SU-DHL-6 (cell line): Measurements from ENCODE around the gene SENP6.

Source experiments
- H2AFZ ChIP-seq: fragments of 200-600 bp; sonication (generic); 2 replicates; pipeline ENCODE4 v1.6.1; 2014; ENCODE audit warnings: low read depth, mild to moderate bottlenecking, moderate library complexity, mixed read lengths, antibody characterized with exemption, low read length; ENCODE audit not compliant: severe bottlenecking
- H3F3A ChIP-seq: fragments of 200-600 bp; shearing (Covaris generic); 2 replicates; pipeline ENCODE4 v1.6.0; 2016; ENCODE audit warnings: antibody characterized with exemption, mild to moderate bottlenecking; ENCODE audit not compliant: insufficient read depth
- H3K27ac ChIP-seq: fragments of 200-600 bp; sonication (generic); 2 replicates; pipeline ENCODE4 v1.5.1; 2016; ENCODE audit warnings: low read depth, mild to moderate bottlenecking, low read length, moderate library complexity, mixed read lengths
- H3K27me3 ChIP-seq: fragments of 200-600 bp; sonication (generic), shearing (Covaris generic); 2 replicates; pipeline ENCODE4 v1.6.0; 2014; ENCODE audit warnings: mild to moderate bottlenecking, low read length
- H3K36me3 ChIP-seq: fragments of 200-600 bp; sonication (generic); 2 replicates; pipeline ENCODE4 v1.6.1; 2014; ENCODE audit warnings: mild to moderate bottlenecking, low read length, mixed read lengths
- H3K4me2 ChIP-seq: fragments of 300-600, 200-600 bp; shearing (Covaris generic), sonication (generic); 2 replicates; pipeline ENCODE4 v1.6.0; 2014; ENCODE audit warnings: low read length, low read depth, mild to moderate bottlenecking; ENCODE audit not compliant: poor library complexity, severe bottlenecking
- H3K4me3 ChIP-seq: fragments of 200-600 bp; sonication (generic); 2 replicates; pipeline ENCODE4 v1.5.1; 2014; ENCODE audit warnings: antibody characterized with exemption, low read length, mild to moderate bottlenecking, mixed read lengths; ENCODE audit not compliant: insufficient read depth, poor library complexity, severe bottlenecking
- H3K79me2 ChIP-seq: fragments of 200-600 bp; sonication (generic); 2 replicates; pipeline ENCODE4 v1.6.1; 2014; ENCODE audit warnings: mild to moderate bottlenecking, low read length, moderate library complexity; ENCODE audit not compliant: insufficient read depth
- H3K9ac ChIP-seq: fragments of 200-600 bp; sonication (generic); 2 replicates; pipeline ENCODE4 v1.7.0; 2014; ENCODE audit warnings: mild to moderate bottlenecking, low read length
- H3K9me2 ChIP-seq: fragments of 200-600 bp; sonication (generic); replicated peaks from 2 replicates; pipeline ENCODE4 v1.6.1; 2014; ENCODE audit warnings: low read length; ENCODE audit not compliant: insufficient read depth
- H3K9me3 ChIP-seq: fragments of 200-600 bp; sonication (generic); 2 replicates; pipeline ENCODE4 v1.6.1; 2014; ENCODE audit warnings: low read length, mixed read lengths; ENCODE audit not compliant: insufficient read depth
- H4K20me1 ChIP-seq: fragments of 200-600 bp; sonication (generic); 2 replicates; pipeline ENCODE4 v1.6.1; 2014; ENCODE audit warnings: low read depth, mild to moderate bottlenecking, antibody characterized with exemption, low read length, moderate library complexity, mixed read lengths
- EZH2phosphoT487 ChIP-seq: fragments of 200-600 bp; sonication (generic), shearing (Covaris generic); conservative IDR thresholded peaks from 2 replicates; pipeline ENCODE4 v1.6.1; 2018; ENCODE audit warnings: mild to moderate bottlenecking, antibody characterized with exemption, low read length, moderate library complexity, mixed read lengths
- TF ChIP-seq, protein P1 (sequence below): fragments of 200-600 bp; sonication (generic); IDR thresholded peaks from one replicate; pipeline ENCODE4 v1.5.1; 2017; ENCODE audit warnings: antibody characterized with exemption, mild to moderate bottlenecking, low read length, moderate library complexity; ENCODE audit not compliant: insufficient read depth, poor library complexity, severe bottlenecking

Gene SENP6, protein sequence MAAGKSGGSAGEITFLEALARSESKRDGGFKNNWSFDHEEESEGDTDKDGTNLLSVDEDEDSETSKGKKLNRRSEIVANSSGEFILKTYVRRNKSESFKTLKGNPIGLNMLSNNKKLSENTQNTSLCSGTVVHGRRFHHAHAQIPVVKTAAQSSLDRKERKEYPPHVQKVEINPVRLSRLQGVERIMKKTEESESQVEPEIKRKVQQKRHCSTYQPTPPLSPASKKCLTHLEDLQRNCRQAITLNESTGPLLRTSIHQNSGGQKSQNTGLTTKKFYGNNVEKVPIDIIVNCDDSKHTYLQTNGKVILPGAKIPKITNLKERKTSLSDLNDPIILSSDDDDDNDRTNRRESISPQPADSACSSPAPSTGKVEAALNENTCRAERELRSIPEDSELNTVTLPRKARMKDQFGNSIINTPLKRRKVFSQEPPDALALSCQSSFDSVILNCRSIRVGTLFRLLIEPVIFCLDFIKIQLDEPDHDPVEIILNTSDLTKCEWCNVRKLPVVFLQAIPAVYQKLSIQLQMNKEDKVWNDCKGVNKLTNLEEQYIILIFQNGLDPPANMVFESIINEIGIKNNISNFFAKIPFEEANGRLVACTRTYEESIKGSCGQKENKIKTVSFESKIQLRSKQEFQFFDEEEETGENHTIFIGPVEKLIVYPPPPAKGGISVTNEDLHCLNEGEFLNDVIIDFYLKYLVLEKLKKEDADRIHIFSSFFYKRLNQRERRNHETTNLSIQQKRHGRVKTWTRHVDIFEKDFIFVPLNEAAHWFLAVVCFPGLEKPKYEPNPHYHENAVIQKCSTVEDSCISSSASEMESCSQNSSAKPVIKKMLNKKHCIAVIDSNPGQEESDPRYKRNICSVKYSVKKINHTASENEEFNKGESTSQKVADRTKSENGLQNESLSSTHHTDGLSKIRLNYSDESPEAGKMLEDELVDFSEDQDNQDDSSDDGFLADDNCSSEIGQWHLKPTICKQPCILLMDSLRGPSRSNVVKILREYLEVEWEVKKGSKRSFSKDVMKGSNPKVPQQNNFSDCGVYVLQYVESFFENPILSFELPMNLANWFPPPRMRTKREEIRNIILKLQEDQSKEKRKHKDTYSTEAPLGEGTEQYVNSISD

DNA sequence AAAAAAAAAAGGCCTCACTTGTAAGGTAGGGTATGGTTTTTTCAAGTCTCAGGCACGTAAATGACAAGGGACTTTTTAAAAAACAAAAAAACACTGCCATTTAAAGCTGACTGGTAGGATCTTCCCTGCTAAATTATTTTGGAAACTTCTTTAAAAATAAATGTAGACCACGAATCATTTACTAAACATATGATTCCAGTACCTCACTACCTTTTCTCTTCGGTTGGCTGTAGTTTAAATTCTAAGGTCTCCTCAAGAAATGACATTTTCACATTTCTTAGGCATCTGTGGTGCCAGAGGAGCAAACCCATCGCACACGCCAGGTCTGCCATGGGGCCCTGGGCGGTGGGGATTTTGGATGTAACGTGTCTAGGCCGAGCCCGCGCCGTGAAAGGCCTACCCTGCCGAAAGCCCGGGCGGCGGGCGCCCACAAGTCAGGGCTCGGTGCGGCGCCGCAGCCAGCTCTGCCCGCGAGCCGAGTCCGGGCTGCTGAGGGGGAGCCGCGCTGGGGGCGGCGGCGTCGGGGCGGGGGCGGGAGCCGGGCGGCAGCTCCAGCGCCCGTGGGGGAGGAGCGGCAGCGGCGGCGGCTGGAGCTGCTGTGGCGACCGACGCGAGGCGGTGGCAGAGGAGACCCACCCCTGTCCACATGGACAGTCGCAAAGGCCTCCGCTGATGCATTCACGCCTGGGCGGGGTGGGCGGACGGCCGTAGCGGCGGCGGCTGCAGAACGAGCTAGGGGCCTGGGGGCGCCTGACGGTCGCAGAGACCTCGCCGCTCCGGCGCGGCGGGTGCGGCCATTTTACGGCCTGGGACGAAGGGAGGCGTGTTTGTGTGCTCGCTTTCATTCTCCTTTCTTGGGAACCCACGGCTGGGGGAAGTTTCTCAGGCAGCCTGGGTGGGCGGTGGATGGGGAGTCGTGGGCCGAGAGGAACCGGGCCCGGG is at the start of gene SENP6:
Gene SENP6 (plus strand): TSS at position 577 of the 942 bp plus-strand sequence. CDS start 645 bp downstream, outside the sequence.
- Histone ChIP-seq H3K9ac (peak within 1 kb of the TSS; percentile 100), H3K36me3 (no peaks in the 10 kb centered on the region), H3F3A (no peaks in the 10 kb centered on the region; the same call in 1 of the 2 replicates), H3K27ac (peak within 1 kb of the TSS; percentile 86), H3K27me3 (no peaks in the 10 kb centered on the region), H3K9me2 (no peaks in the 10 kb centered on the region), H3K9me3 (no peaks in the 10 kb centered on the region), H3K4me3 (peak within 1 kb of the TSS; percentile 90), H2AFZ (peak within 1 kb of the TSS; percentile 99), H4K20me1 (peaks cover 8% of the 10 kb centered on the region; the same call in 1 of the 2 replicates), H3K4me2 (peak within 1 kb of the TSS; percentile 77), H3K79me2 (peaks cover 48% of the 10 kb centered on the region)
- TF ChIP-seq EZH2phosphoT487 = no peak
- TF ChIP-seq, protein P1, sequence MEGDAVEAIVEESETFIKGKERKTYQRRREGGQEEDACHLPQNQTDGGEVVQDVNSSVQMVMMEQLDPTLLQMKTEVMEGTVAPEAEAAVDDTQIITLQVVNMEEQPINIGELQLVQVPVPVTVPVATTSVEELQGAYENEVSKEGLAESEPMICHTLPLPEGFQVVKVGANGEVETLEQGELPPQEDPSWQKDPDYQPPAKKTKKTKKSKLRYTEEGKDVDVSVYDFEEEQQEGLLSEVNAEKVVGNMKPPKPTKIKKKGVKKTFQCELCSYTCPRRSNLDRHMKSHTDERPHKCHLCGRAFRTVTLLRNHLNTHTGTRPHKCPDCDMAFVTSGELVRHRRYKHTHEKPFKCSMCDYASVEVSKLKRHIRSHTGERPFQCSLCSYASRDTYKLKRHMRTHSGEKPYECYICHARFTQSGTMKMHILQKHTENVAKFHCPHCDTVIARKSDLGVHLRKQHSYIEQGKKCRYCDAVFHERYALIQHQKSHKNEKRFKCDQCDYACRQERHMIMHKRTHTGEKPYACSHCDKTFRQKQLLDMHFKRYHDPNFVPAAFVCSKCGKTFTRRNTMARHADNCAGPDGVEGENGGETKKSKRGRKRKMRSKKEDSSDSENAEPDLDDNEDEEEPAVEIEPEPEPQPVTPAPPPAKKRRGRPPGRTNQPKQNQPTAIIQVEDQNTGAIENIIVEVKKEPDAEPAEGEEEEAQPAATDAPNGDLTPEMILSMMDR = no peak

DNA sequence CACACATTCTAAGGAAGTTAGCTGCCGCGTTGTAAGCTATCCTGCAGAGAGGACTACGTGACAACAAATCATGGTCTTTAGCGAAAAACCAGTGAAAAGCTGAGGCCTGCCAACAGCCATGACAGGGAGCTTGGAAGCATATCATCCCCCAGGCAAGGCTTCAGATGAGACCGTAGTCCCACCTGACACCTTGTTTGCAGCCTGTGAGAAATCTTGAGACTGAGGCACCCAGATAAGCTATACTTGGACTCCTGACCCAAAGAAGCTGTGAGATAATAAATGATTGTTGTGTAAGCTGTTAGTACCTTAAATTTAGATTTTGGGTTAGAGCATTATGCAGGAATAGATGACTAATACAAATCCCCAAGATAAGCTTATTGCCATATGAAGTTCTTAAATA is 45.4 kb upstream of the SENP6 start:
- H3K36me3 ChIP-seq = peaks cover under 1% of the 10 kb centered on the region; the same call in 1 of the 2 replicates
- no peaks in the 10 kb centered on the region for H3K9me3 ChIP-seq
- TF ChIP-seq, protein P1 = no peak
- TF ChIP-seq EZH2phosphoT487 = no peak
- no peak overlapping the region for H3K4me3 ChIP-seq
- H3K27ac ChIP-seq = no peak overlapping the region
- no peaks in the 10 kb centered on the region for H3F3A ChIP-seq
- no peak overlapping the region for H3K4me2 ChIP-seq
- no peaks in the 10 kb centered on the region for H3K9me2 ChIP-seq
- H4K20me1 ChIP-seq = no peaks in the 10 kb centered on the region
- H2AFZ ChIP-seq = no peak overlapping the region
- H3K27me3 ChIP-seq = no peaks in the 10 kb centered on the region
- no peaks in the 10 kb centered on the region for H3K79me2 ChIP-seq
- H3K9ac ChIP-seq = no peak overlapping the region

DNA sequence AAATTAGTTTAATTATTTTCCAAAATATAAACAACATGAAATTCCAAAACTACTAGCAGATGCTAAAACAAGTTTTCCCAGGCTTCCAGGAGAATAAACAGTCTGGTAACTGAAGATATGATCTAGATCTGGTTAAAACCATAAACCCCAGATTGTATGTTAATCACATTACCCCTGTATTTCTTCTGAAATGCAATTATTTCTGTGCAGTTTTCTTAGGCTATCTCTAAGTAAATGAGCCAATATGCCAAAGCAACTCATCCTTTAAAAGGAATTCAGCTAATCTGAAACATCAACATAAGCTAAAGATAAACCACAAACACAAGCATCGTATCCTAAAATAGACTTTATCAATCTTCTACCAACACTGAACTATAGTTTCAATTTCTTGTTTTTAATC is 44.6 kb upstream of the SENP6 start:
- Histone ChIP-seq H3K9me2 (no peaks in the 10 kb centered on the region), H3K27me3 (no peaks in the 10 kb centered on the region), H3K27ac (no peak overlapping the region), H4K20me1 (no peaks in the 10 kb centered on the region), H3K9ac (no peak overlapping the region), H3K36me3 (peaks cover 5% of the 10 kb centered on the region; the same call in 1 of the 2 replicates), H3K9me3 (no peaks in the 10 kb centered on the region), H3K4me2 (no peak overlapping the region), H3K79me2 (no peaks in the 10 kb centered on the region), H3F3A (no peaks in the 10 kb centered on the region), H2AFZ (no peak overlapping the region), H3K4me3 (no peak overlapping the region)
- TF ChIP-seq, protein P1 = no peak
- no peak for TF ChIP-seq EZH2phosphoT487
